D721Med (cell line): ENCODE data around the gene TMEM187.
A peak's percentile ranks its signal among the peaks of the same experiment; 100 is the strongest.

Experiments
- DNase-seq: peaks from one replicate; pipeline ENCODE4 v3.0.0; 2011; ENCODE audit warnings: low spot score; ENCODE audit not compliant: insufficient read length
- FAIRE-seq: peaks from 2 replicates; lab custom pipeline; 2011; peaks lifted over from hg19 to GRCh38; lab: Jason Lieb, UNC
- CTCF ChIP-seq: IDR thresholded peaks from 2 replicates; pipeline ENCODE4 v1.5.1; 2012; ENCODE audit warnings: mild to moderate bottlenecking, control low read depth; ENCODE audit not compliant: insufficient read depth; ENCODE audit errors: missing control alignments

The TMEM187 gene

GRCh38 chrX:154013614-154014360 is 41.2 kb downstream of the TMEM187 start:
- FAIRE-seq (no peak), DNase-seq (peak; percentile 69)
- peak; percentile 60 for TF ChIP-seq CTCF

GRCh38 chrX:154014429-154015380 is 42.2 kb downstream of the TMEM187 start:
- DNase-seq (no peak), FAIRE-seq (no peak)
- TF ChIP-seq CTCF: no peak

GRCh38 chrX:154015581-154016264 is 43.2 kb downstream of the TMEM187 start:
- no peak for DNase-seq
- no peak for FAIRE-seq
- no peak for TF ChIP-seq CTCF

- FAIRE-seq: no peak
Measured at GRCh38 chrX:154016366-154017076, 44.0 kb downstream of the TMEM187 start.

GRCh38 chrX:154017766-154018517 is 45.4 kb downstream of the TMEM187 start:
- FAIRE-seq: no peak
- DNase-seq: no peak
- TF ChIP-seq CTCF: no peak

More at GRCh38 chrX:154016366-154017076, 44.0 kb downstream of the TMEM187 start:
- no peak for TF ChIP-seq CTCF
- DNase-seq: no peak

GRCh38 chrX:154018518-154019060 is 46.0 kb downstream of the TMEM187 start:
- DNase-seq: no peak
- no peak for FAIRE-seq
- TF ChIP-seq CTCF: no peak
